Measurements from ENCODE around the gene IL23R.

- TF ChIP-seq POLR2AphosphoS5 (IDR thresholded peaks at IDR 0.05) (no peak), CTCF (IDR thresholded peaks at IDR 0.05) (no peak), POLR2A (IDR thresholded peaks at IDR 0.05) (no peak)
These were observed 51.2 kb downstream of the IL23R start for GRCh38 chr1:67217417-67217816.
